Neural crest cell (in vitro differentiated cells): ENCODE results near the gene SLC4A1AP. TPM values are rescaled to one million over a fixed set of nuclear protein-coding genes. Genes with fewer than 3 reads are reported as not detected.

Experiments used
- DNase-seq: peaks from one replicate; pipeline ENCODE4 v3.0.0; 2021; ENCODE audit warnings: low read depth, mixed read lengths, low spot score
- H3K27ac Mint-ChIP-seq: one replicate; pipeline ENCODE4 v1.8.0; 2021; ENCODE audit warnings: mild to moderate bottlenecking, mixed read lengths; ENCODE audit not compliant: unreplicated experiment
- H3K27me3 Mint-ChIP-seq: 2 replicates; pipeline ENCODE4 v1.8.0; 2021; ENCODE audit warnings: low read depth, mild to moderate bottlenecking, mixed read lengths
- H3K36me3 Mint-ChIP-seq: 2 replicates; pipeline ENCODE4 v1.8.0; 2021; ENCODE audit warnings: low read depth, mild to moderate bottlenecking, mixed read lengths
- H3K4me1 Mint-ChIP-seq: 2 replicates; pipeline ENCODE4 v1.8.0; 2021; ENCODE audit warnings: mixed read lengths
- H3K4me3 Mint-ChIP-seq: one replicate; pipeline ENCODE4 v1.8.0; 2021; ENCODE audit warnings: mild to moderate bottlenecking, mixed read lengths
- H3K9me3 Mint-ChIP-seq: 2 replicates; pipeline ENCODE4 v1.8.0; 2021; ENCODE audit warnings: mixed read lengths
- total RNA-seq: library from RNA; stranded (reverse); gene quantifications from 2 replicates; pipeline ENCODE4 v1.2.1, GENCODE V29; 2021
- TF ChIP-seq, protein P1 (sequence below): fragments of 200-600 bp; sonication (generic); conservative IDR thresholded peaks from 2 replicates; pipeline ENCODE4 v1.5.0; 2021; ENCODE audit warnings: antibody characterized with exemption, mild to moderate bottlenecking

SLC4A1AP gene
- total RNA-seq, 1 donor from 2014 or later = 19.1 TPM

GRCh38 chr2:27714053-27714452 lies 50.4 kb downstream of the SLC4A1AP start:
- peaks cover 15% of the 10 kb centered on the region for H3K4me1 Mint-ChIP-seq

DNA sequence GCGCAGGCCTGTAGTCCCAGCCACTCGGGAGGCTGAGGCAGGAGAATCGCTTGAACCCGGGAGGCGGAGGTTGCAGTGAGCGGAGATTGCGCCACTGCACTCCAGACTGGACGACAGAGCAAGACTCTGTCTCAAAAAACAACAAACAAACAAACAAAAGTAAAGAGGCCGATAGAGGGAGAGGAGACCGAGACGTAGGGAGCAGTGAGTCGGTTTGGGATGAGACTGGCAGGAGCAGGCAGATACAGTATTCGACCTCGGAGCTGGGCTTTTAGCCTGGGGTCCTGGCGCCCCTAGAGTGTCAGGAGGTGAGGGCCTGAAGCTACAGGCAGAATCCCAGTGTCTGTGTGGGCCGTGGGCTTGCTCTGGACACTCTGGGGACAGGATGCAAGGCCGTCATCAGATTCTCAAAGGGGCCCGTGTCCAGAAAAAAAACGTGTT lies 51.2 kb downstream of the SLC4A1AP start:
- no peak overlapping the region for H3K27ac Mint-ChIP-seq
- peaks cover 44% of the 10 kb centered on the region for H3K27me3 Mint-ChIP-seq
- no peaks in the 10 kb centered on the region for H3K9me3 Mint-ChIP-seq
- TF ChIP-seq, protein P1, sequence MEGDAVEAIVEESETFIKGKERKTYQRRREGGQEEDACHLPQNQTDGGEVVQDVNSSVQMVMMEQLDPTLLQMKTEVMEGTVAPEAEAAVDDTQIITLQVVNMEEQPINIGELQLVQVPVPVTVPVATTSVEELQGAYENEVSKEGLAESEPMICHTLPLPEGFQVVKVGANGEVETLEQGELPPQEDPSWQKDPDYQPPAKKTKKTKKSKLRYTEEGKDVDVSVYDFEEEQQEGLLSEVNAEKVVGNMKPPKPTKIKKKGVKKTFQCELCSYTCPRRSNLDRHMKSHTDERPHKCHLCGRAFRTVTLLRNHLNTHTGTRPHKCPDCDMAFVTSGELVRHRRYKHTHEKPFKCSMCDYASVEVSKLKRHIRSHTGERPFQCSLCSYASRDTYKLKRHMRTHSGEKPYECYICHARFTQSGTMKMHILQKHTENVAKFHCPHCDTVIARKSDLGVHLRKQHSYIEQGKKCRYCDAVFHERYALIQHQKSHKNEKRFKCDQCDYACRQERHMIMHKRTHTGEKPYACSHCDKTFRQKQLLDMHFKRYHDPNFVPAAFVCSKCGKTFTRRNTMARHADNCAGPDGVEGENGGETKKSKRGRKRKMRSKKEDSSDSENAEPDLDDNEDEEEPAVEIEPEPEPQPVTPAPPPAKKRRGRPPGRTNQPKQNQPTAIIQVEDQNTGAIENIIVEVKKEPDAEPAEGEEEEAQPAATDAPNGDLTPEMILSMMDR = no peak
- no peak for DNase-seq
- no peaks in the 10 kb centered on the region for H3K36me3 Mint-ChIP-seq
- H3K4me1 Mint-ChIP-seq = peaks cover 15% of the 10 kb centered on the region
- peak overlapping the region; percentile 83 for H3K4me3 Mint-ChIP-seq

More at GRCh38 chr2:27714053-27714452, 50.4 kb downstream of the SLC4A1AP start:
- Mint-ChIP-seq H3K36me3 (no peaks in the 10 kb centered on the region), H3K27ac (no peak overlapping the region), H3K4me3 (peak overlapping the region; percentile 83), H3K9me3 (no peaks in the 10 kb centered on the region), H3K27me3 (peaks cover 40% of the 10 kb centered on the region)
- TF ChIP-seq, protein P1 = no peak
- no peak for DNase-seq

DNA sequence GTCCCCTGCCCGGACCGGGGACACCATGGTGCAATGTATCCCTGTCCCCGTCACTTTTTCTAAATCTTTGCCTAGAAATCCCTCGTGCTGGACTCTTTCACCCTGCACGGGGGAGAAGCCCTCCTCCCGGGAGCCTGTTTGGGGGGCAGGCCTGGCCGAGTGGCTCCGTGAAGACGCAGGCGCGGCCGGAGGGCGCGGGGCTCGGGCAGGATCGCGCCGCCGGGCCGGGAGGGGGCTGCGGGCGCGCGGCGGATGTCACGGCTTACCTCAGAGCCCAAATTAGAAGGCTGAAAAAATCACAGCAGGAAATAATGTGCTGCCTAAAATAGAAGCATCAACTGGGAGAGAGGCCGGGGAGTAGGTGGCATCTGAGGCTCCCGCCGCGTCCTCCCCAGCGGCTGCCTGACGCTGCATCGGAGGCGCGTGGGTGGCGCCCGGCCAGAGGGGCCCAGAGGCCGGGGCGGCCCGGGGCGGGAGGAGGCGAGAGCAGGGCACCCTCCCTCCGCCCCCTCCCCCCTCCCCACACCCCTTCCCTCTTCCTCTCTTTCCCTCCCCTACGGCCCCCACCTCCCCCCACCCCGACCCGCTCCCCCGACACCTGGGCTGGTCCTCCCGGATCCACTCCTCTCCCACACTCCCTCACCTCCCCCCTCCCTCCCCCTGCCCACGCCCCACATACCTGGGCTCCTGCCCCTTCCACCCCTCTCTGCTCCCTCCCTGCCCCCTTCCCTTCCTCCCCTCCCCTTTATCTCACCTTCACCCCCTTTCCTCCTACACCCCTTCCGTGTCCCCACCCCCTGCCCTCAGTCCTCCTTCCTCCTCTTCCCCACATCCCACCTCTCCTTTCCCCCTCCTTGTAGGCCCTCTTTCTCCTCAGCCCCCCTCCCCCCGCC lies 51.9 kb downstream of the SLC4A1AP start:
- TF ChIP-seq, protein P1 = no peak
- no peaks in the 10 kb centered on the region for H3K9me3 Mint-ChIP-seq
- H3K4me3 Mint-ChIP-seq = peak overlapping the region; percentile 83
- no peak for DNase-seq
- no peak overlapping the region for H3K27ac Mint-ChIP-seq
- peaks cover 15% of the 10 kb centered on the region for H3K4me1 Mint-ChIP-seq
- H3K27me3 Mint-ChIP-seq = peaks cover 44% of the 10 kb centered on the region
- no peaks in the 10 kb centered on the region for H3K36me3 Mint-ChIP-seq

- Mint-ChIP-seq H3K27ac (no peak overlapping the region), H3K9me3 (no peaks in the 10 kb centered on the region), H3K27me3 (peaks cover 44% of the 10 kb centered on the region), H3K4me3 (peak overlapping the region; percentile 36), H3K36me3 (no peaks in the 10 kb centered on the region), H3K4me1 (peaks cover 15% of the 10 kb centered on the region)
- TF ChIP-seq, protein P1 = no peak
- no peak for DNase-seq
Observed at GRCh38 chr2:27716301-27717069, 52.8 kb downstream of the SLC4A1AP start.

- Mint-ChIP-seq H3K36me3 (no peaks in the 10 kb centered on the region), H3K9me3 (no peaks in the 10 kb centered on the region), H3K27ac (no peak overlapping the region), H3K4me1 (peaks cover 15% of the 10 kb centered on the region), H3K4me3 (peak overlapping the region; percentile 36), H3K27me3 (peaks cover 39% of the 10 kb centered on the region)
- DNase-seq = no peak
- TF ChIP-seq, protein P1 = no peak
Observed at GRCh38 chr2:27717070-27717795, 53.5 kb downstream of the SLC4A1AP start.
